Heart right ventricle (tissue), 16 donors: Measurements from ENCODE around the gene HIC1. TPM values are rescaled to one million over a fixed set of nuclear protein-coding genes. Genes with fewer than 3 reads are reported as not detected.

ENCODE experiments used
- ATAC-seq, 8 donors: fragments of 200-7000 bp; cut with Tn5 transposase; one replicate each; pipeline ENCODE4 v1.9.1; 2020; ENCODE audit warnings: mild to moderate bottlenecking in 8 of 8, moderate library complexity in 8 of 8, moderate number of reproducible peaks in 1 of 8
- DNase-seq, 2 donors: peaks; one replicate each; pipeline ENCODE4 v3.0.0-alpha.2; 2020
- H3K27ac ChIP-seq, 10 donors: fragments of 200-600 bp; sonication (generic) in 2 of 10; one replicate each; pipeline versions ENCODE4 v1.5.0 to v1.8.0; 2020 to 2022; ENCODE audit warnings: mild to moderate bottlenecking in 3 of 10
- H3K27me3 ChIP-seq, 7 donors: fragments of 200-600 bp; one replicate each; pipeline ENCODE4 v1.8.0; 2021 to 2022; ENCODE audit warnings: mild to moderate bottlenecking in 2 of 7
- H3K36me3 ChIP-seq, 9 donors: fragments of 200-600 bp; sonication (generic) in 1 of 9; one replicate each; pipeline versions ENCODE4 v1.5.0 to v1.8.0; 2020 to 2022; ENCODE audit warnings: mild to moderate bottlenecking in 2 of 9
- H3K4me1 ChIP-seq, 9 donors: fragments of 200-600 bp; sonication (generic) in 1 of 9; one replicate each; pipeline versions ENCODE4 v1.5.0 to v1.8.0; 2020 to 2022; ENCODE audit warnings: mild to moderate bottlenecking in 4 of 9
- H3K4me3 ChIP-seq, 10 donors: fragments of 200-600 bp; sonication (generic) in 2 of 10; one replicate each; pipeline versions ENCODE4 v1.5.0 to v1.8.0; 2020 to 2022; ENCODE audit warnings: mild to moderate bottlenecking in 7 of 10, moderate library complexity in 2 of 10
- H3K9me3 ChIP-seq, 11 donors: fragments of 200-600 bp in 10 of 11; sonication (generic) in 2 of 11; one replicate each; pipeline versions ENCODE4 v1.5.0 to v1.8.0; 2013 to 2022; ENCODE audit warnings: mild to moderate bottlenecking in 2 of 11, control low read depth in 1 of 11, moderate library complexity in 1 of 11
- CTCF ChIP-seq, 9 donors: fragments of 200-600 bp; sonication (generic) in 2 of 9; IDR thresholded peaks; one replicate each; pipeline versions ENCODE4 v1.5.0 to v1.8.0; 2021 to 2022; ENCODE audit warnings: antibody characterized with exemption in 9 of 9, mild to moderate bottlenecking in 5 of 9, moderate library complexity in 1 of 9
- WGBS, 2 donors: extraction: QIAGEN DNeasy Blood & Tissue Kit; methylation state at CpG; one replicate each; pipeline ENCODE4 v1.1.7; 2013; ENCODE audit warnings: inconsistent platforms in 1 of 2; 5-methylcytosine and 5-hydroxymethylcytosine counted together
- intact Hi-C, 10 donors: fragments of 100-400 bp; cut with DNase I; formaldehyde crosslinking; loops; one replicate each; pipeline versions ENCODE4 v1.11.1 to v1.14.2; 2022
- polyA plus RNA-seq, 2 donors: library from polyadenylated mRNA; stranded (reverse); fragments of 200-250 nt; gene quantifications; one replicate each; pipeline ENCODE4 v1.2.3, GENCODE V29; 2013
- total RNA-seq, 10 donors: library from RNA; stranded (reverse); fragmentation: NEBNext Ultra II Directional in 3 of 10; extraction: Animal tissue kit (Norgen Biotek cat#: 25700) in 3 of 10; gene quantifications; one replicate each; pipeline versions ENCODE4 v1.2.1 to v1.2.4, GENCODE V29; 2021 to 2023
- donor health status: Arrhythmogenic right ventricular cardiomyopathy.
- donor health status: ischemic (EF 13 %, LVEDD 7.1; RV severe dilation, severe dysfunction).
- donor health status: healthy with polysubstance abuse.
- donor health status: DM: no; HTN: yes; CAD: no.
- donor health status: DM: no; HTN: no; CAD: no.
- donor health status: ischemic (EF 25% LVEDD 6.9; RV normal size, moderate dysfunction).
- donor health status: ischemic (EF 25% LVEDD 5.7; RV mildly dilated, moderate dysfunction).
- donor health status: healthy.
- donor health status: DM: yes; HTN: yes; CAD: no.
- donor health status: Ischemic cardiomyopathy.
- donor health status: ischemic (EF 35%, LVEDD 5.7; RV mildly dilated, moderate dysfunction).
- donor health status: nonischemic (EF 11% LVEDD 7.7; RV severe dilation, severe dysfunction).
- donor health status: DM: yes; HTN: yes; CAD: no.
- donor health status: PGD.
- donor health status: ischemic (EF 29% LVEDD 5.4; RV normal size, mild dysfunction).
- donor health status: nonischemic (EF 23%, LVEDD 6.1; RV moderate dilation, normal function).

The HIC1 gene
- total and polyA plus RNA-seq, 12 donors, result 3.5 to 37.5 (median 12.1) TPM

GRCh38 chr17:2063261-2064146 lies 8.6 kb downstream of the HIC1 start:
- Histone ChIP-seq H3K4me3 (no peak overlapping the region), H3K27me3 (peaks cover 0 to 11% (median 0%) of the 10 kb centered on the region in 7 donors), H3K27ac (peak overlapping the region; percentile 37 to 97 (median 93)), H3K9me3 (no peaks in the 10 kb centered on the region), H3K4me1 (peaks cover 42 to 100% (median 93%) of the 10 kb centered on the region in 9 donors), H3K36me3 (peaks cover 0 to 94% (median 9%) of the 10 kb centered on the region in 9 donors)
- ATAC-seq (peak in 3 of 8 donors; percentile 1 to 19 (median 6)), DNase-seq (peak in 1 of 2 donors; percentile 57)
- TF ChIP-seq CTCF (IDR thresholded peaks at IDR 0.05), result no peak
- WGBS, 2 donors, result 48 to 56% methylated on average over 15 to 16 of the region's 16 CpGs
- intact Hi-C loops, result loop anchor here in 5 of 10 donors (2.0 to 10.0 kb wide), 5 partner anchors 109 to 341 kb away; partner anchors contain the start of gene MNT (in 1 of the 5)

GRCh38 chr17:2064147-2064489 lies 9.2 kb downstream of the HIC1 start:
- Histone ChIP-seq H3K27ac (peak overlapping the region; percentile 37 to 97 (median 93)), H3K4me1 (peaks cover 42 to 100% (median 93%) of the 10 kb centered on the region in 9 donors), H3K36me3 (peaks cover 0 to 94% (median 9%) of the 10 kb centered on the region in 9 donors), H3K4me3 (no peak overlapping the region), H3K27me3 (peaks cover 0 to 5% (median 0%) of the 10 kb centered on the region in 7 donors), H3K9me3 (no peaks in the 10 kb centered on the region)
- intact Hi-C loops, result loop anchor here in 5 of 10 donors (2.0 to 10.0 kb wide), 5 partner anchors 108 to 341 kb away; partner anchors contain the start of gene MNT (in 1 of the 5)
- 44 to 55% methylated on average over 5 of the region's 5 CpGs for WGBS, 2 donors
- DNase-seq (no peak), ATAC-seq (no peak)
- no peak for TF ChIP-seq CTCF (IDR thresholded peaks at IDR 0.05)

GRCh38 chr17:2064520-2064971 lies 9.6 kb downstream of the HIC1 start:
- Histone ChIP-seq H3K27ac (peak overlapping the region; percentile 37 to 97 (median 93)), H3K36me3 (peaks cover 0 to 91% (median 9%) of the 10 kb centered on the region in 9 donors), H3K9me3 (no peaks in the 10 kb centered on the region), H3K4me1 (peaks cover 42 to 99% (median 90%) of the 10 kb centered on the region in 9 donors), H3K27me3 (peaks cover 0 to under 1% (median 0%) of the 10 kb centered on the region in 7 donors), H3K4me3 (no peak overlapping the region)
- intact Hi-C loops, result loop anchor here in 5 of 10 donors (2.0 to 10.0 kb wide), 5 partner anchors 108 to 340 kb away; partner anchors contain the start of gene MNT (in 1 of the 5)
- DNase-seq (peak in 1 of 2 donors; percentile 17), ATAC-seq (peak in 3 of 8 donors; percentile 1 to 5 (median 4))
- 42 to 53% methylated on average over 6 of the region's 6 CpGs for WGBS, 2 donors
- TF ChIP-seq CTCF (IDR thresholded peaks at IDR 0.05), result no peak
